Right lobe of liver (tissue), 4 donors: ENCODE results near the gene ALB.

Source experiments
- CTCF ChIP-seq, 4 donors: fragments of 200-600 bp in 3 of 4; fragments of 450-650 bp in 1 of 4; IDR thresholded peaks; one replicate each; pipeline versions ENCODE4 v1.5.1 to v1.8.0; 2016 to 2022; ENCODE audit warnings: antibody characterized with exemption in 4 of 4, mild to moderate bottlenecking in 2 of 4
- POLR2A ChIP-seq: fragments of 450-650 bp; IDR thresholded peaks from one replicate; pipeline ENCODE4 v1.6.1; 2017; ENCODE audit warnings: antibody characterized with exemption, mild to moderate bottlenecking
- donor health status: DM: no; HTN: no; CAD: no.
- donor health status: DM: no; HTN: no; CAD: no.
- donor health status: DM: no; HTN: yes; CAD: no.

GRCh38 chr4:73406548-73406875 is 2.4 kb downstream of the ALB start:
- TF ChIP-seq POLR2A = no peak
- TF ChIP-seq CTCF (IDR thresholded peaks at IDR 0.05) = no peak
